Activated T-cell treated with anti-CD3 and anti-CD28 coated beads, Interleukin-2, amount 50 U/mL, for 72 hours (primary cell): Measurements from ENCODE around the gene CKB. TPM values are rescaled to one million over a fixed set of nuclear protein-coding genes. Genes with fewer than 3 reads are reported as not detected.

Experiments
- ATAC-seq, 2 donors: fragments of 150-1000 bp; cut with Tn5 transposase; replicated peaks in 1 of 2; 2 replicates each; pipeline ENCODE4 v1.10.0; 2021; ENCODE audit warnings: moderate library complexity in 2 of 2, mild to moderate bottlenecking in 1 of 2
- DNase-seq, 2 donors: peaks; one replicate each; pipeline ENCODE4 v3.0.0; 2021 to 2022; ENCODE audit warnings: mixed read lengths in 1 of 2
- H3K27ac Mint-ChIP-seq: one replicate; pipeline ENCODE4 v1.8.0; 2022; ENCODE audit warnings: mild to moderate bottlenecking, moderate library complexity, mixed read lengths
- H3K27me3 Mint-ChIP-seq: one replicate; pipeline ENCODE4 v1.8.0; 2022; ENCODE audit warnings: low read depth, mixed read lengths
- H3K36me3 Mint-ChIP-seq, 2 donors: one replicate each; pipeline ENCODE4 v1.8.0; 2022; ENCODE audit warnings: mixed read lengths in 2 of 2, mild to moderate bottlenecking in 1 of 2; ENCODE audit not compliant: insufficient read depth in 2 of 2
- H3K4me1 Mint-ChIP-seq: one replicate; pipeline ENCODE4 v1.8.0; 2022; ENCODE audit warnings: low read depth, mixed read lengths
- H3K4me3 Mint-ChIP-seq, 2 donors: one replicate each; pipeline ENCODE4 v1.8.0; 2022; ENCODE audit warnings: mild to moderate bottlenecking in 2 of 2, mixed read lengths in 2 of 2, moderate library complexity in 2 of 2
- H3K9me3 Mint-ChIP-seq, 2 donors: one replicate each; pipeline ENCODE4 v1.8.0; 2022; ENCODE audit warnings: mixed read lengths in 2 of 2
- total RNA-seq, 2 donors: library from RNA; stranded (reverse); gene quantifications; one replicate each; pipeline ENCODE4 v1.2.3, GENCODE V29; 2022

The CKB gene
- 1 to 10 TPM; 7.0 to 9.5 TPM for total RNA-seq

DNA sequence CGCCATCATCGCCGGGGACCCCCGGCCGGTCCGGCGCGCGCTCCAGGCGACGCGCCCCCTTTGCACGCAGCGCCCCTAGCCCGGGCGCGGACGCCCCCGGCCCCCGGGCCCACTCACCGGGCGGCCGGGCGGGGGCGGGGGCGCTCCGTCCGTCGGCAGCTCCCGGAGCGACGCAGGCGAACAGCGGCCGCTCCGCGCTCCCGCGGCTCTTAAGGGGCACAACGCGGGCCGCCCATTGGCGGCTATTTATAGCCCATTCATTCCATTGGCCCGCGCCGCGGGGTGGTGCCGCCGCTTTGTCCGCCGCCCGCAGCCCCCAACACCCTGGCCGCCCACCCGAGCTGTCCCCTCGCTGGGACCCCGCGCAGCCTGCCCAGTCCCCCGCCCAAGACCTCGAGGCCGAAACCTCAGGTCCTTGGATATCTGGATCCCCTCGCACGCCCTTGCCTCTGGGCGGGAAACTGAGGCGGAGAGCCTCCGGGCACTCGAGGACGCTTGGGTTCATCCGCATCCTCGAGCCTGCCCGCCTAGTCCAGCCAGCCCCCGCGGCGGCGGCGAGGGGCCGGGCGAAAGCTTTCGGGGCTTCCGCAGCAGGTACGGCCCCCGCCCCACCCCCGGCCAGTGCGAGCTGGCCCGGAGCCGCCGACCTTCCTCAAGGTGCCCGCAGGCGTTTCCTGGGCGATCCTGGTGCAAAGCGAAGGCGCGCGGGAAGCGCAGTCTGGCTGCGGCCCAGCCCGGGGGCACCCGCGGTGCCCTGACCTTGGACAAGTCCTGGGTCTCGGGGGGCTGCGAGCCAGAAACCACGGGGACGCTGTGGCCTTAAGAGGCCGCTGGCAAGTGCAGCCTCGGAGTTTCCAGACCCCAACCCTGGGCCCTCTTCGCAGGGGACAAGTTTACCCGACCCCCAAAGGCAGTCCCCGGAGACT lies at the start of gene CKB:
CKB (minus strand) TSS at position 182 of the 926 bp plus-strand sequence. CDS start 337 bp downstream, outside the sequence.
- peak; percentile 38 to 41 for DNase-seq

DNA sequence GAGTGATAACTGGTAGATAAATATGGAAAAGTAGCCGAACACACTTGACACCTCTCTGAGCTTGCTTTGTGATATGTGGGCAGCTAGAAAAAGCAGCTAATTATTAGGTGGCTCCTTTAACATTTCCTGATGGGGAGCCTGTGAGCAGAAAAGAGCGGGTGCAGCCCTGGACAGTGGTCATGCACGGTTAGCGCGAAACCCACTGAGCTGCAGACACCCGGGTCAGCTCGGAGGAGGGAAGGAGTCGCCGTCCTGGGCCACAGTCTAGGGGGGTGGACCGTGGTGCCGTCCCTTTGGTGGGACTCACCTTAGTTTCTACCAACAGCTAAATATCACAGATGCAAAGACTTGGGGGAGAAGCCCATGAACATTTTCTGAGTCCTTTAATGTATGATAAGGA lies 46.8 kb upstream of the CKB start:
- H3K36me3 Mint-ChIP-seq: peaks cover under 1 to 5% of the 10 kb centered on the region in 2 donors
- no peak overlapping the region for H3K27ac Mint-ChIP-seq
- peaks cover 22% of the 10 kb centered on the region for H3K4me1 Mint-ChIP-seq
- no peak for DNase-seq
- ATAC-seq: no peak
- H3K9me3 Mint-ChIP-seq: no peaks in the 10 kb centered on the region
- H3K4me3 Mint-ChIP-seq: no peak overlapping the region
- H3K27me3 Mint-ChIP-seq: no peaks in the 10 kb centered on the region

More for the DNA sequence above, at the start of gene CKB:
- peak; percentile 16 to 21 for ATAC-seq
- Mint-ChIP-seq H3K27me3 (no peaks in the 10 kb centered on the region), H3K36me3 (peaks cover 0 to 1% of the 10 kb centered on the region in 2 donors), H3K9me3 (no peaks in the 10 kb centered on the region), H3K4me3 (peak within 1 kb of the TSS; percentile 43 to 50), H3K4me1 (peaks cover 26% of the 10 kb centered on the region), H3K27ac (no peak within 1 kb of the TSS)

DNA sequence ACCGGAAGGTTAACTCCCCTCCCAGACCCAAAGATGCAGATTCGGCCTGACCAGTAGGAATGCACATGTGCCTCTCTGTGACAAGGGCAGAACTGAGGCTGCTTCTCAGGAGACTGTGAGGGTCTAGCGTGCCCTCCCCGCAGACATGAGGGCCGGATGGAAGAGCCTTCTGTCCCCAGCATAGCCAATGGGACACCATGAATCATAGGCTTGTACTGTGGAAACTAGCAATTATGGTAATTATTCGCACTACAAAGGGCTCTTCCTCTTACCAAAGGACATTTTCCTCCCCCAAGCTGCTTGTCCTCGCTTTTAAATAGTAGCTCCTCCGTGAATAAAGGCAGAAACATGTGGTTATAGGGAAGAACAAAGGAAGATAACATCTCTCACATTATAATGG lies 46.3 kb upstream of the CKB start:
- Mint-ChIP-seq H3K4me1 (peaks cover 25% of the 10 kb centered on the region), H3K9me3 (no peaks in the 10 kb centered on the region), H3K27me3 (no peaks in the 10 kb centered on the region), H3K4me3 (no peak overlapping the region), H3K36me3 (peaks cover 0 to 3% of the 10 kb centered on the region in 2 donors), H3K27ac (no peak overlapping the region)
- ATAC-seq (no peak), DNase-seq (no peak)

DNA sequence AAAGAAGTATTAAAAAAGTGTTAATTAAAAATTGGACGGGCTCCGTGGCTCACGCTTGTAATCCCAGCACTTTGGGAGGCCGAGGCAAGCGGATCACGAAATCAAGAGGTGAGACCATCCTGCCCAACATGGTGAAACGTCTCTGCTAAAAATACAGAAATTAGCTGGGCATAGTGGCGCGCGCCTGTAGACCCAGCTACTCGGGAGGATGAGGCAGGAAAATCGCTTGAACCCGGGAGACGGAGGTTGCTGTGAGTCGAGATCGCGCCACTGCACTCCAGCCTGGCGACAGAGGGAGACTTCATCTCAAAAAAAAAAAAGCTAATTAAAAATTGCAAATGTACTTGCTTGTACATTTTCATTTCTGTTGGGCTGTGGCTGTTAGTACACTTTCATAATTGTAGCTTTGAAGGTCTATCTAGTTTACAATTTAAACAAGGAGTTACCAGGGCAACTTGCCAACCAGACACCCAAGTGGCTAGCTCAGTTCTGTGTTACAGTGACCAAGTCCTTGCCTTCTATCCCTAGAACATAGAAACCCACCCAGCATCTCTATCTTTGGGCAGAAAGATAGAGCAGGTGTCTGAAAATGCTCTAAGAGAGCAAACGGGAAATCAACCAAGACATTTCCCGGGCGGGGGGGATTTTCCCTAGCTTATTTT lies 41.3 kb upstream of the CKB start:
- Mint-ChIP-seq H3K4me3 (peak overlapping the region; percentile 88 to 98), H3K36me3 (peaks cover 10 to 13% of the 10 kb centered on the region in 2 donors), H3K27ac (peak overlapping the region; percentile 93), H3K9me3 (no peaks in the 10 kb centered on the region), H3K4me1 (peaks cover 61% of the 10 kb centered on the region), H3K27me3 (no peaks in the 10 kb centered on the region)
- DNase-seq: no peak
- no peak for ATAC-seq

DNA sequence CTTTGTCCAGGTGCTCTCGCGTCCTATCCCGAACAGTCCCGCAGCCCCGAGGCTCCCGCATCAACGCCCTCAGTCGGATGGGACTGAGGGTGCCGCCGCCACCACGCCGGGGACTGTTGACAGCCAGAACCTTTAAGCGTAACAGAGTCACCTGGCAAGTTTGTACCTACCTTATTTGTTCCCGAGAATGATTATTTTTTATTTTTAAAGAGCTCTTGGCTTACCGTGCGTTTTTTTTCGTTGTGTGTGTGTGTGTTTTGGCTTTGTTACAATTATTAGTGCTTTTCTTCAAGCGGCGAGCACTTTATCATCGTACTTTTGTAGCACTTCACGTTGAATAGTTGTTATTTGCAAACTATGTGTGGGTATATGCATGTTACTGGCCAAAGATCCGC lies 40.6 kb upstream of the CKB start:
- DNase-seq (no peak), ATAC-seq (no peak)
- Mint-ChIP-seq H3K4me1 (peaks cover 69% of the 10 kb centered on the region), H3K27ac (peak overlapping the region; percentile 93), H3K36me3 (peaks cover 10 to 13% of the 10 kb centered on the region in 2 donors), H3K4me3 (peak overlapping the region; percentile 88 to 98), H3K9me3 (no peaks in the 10 kb centered on the region), H3K27me3 (no peaks in the 10 kb centered on the region)

DNA sequence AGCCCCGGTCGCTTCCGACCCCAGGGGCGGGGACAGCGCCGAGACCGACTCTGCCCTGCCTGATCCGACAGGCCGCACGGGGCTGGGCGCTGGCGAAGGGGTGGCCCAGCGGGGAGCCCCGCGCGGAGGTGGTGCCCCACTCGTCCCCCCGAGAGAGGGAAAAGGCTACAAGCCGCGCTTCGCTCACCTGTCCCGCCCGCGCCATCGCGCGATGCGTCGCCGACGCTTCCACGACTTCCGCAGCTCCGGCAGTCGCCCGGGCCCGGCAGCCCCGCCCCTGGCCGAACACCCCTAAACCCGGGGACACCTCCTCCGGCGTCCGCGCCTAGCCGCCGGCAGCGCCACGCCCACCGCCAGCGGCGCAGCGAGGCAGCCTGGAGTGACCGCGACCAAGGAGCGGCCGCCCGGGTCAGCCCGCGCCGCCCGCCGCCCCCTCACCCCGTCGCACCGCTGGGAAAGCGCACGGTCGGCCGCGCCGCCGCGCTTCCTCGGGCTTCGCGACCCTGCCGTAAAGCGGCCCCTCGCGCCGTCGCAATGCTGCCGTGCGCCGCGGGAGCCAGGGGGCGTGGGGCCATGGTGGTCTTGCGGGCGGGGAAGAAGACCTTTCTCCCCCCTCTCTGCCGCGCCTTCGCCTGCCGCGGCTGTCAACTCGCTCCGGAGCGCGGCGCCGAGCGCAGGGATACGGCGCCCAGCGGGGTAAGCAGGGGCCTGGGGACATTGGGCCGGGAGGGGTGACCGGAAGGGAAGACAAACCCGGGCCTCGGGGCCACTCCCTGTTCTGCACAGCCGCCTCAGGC lies 40.0 kb upstream of the CKB start, which contains the start of the genes BAG5 and COA8:
BAG5 (minus strand) TSS at position 229 of the 797 bp plus-strand sequence. CDS start 1,493 bp downstream, outside the sequence.
COA8 (plus strand) TSS at position 532 of the 797 bp plus-strand sequence; CDS start at position 574, 42 bp downstream.
- Mint-ChIP-seq H3K4me3 (peak within 1 kb of the TSS; percentile 98), H3K27me3 (no peaks in the 10 kb centered on the region), H3K36me3 (peaks cover 10% of the 10 kb centered on the region in 2 donors), H3K27ac (peak within 1 kb of the TSS; percentile 93), H3K9me3 (no peaks in the 10 kb centered on the region), H3K4me1 (peaks cover 69% of the 10 kb centered on the region)
- peak; percentile 91 to 93 for DNase-seq
- peak; percentile 85 to 86 for ATAC-seq

DNA sequence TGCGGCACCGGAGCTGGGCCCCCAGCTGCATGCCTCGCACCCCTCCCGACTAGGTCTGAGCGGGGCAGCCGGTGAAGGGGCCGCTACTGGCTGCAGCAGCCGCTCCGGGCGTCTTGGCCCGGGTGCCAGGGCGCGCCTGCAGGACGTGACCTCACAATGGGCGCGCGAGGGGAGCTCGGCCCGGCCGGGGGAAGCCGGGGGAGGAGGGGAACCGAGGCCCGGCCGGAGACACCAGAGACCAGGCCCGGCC lies 39.5 kb upstream of the CKB start:
- peak; percentile 66 to 68 for ATAC-seq
- H3K36me3 Mint-ChIP-seq: peaks cover 10% of the 10 kb centered on the region in 2 donors
- peaks cover 68% of the 10 kb centered on the region for H3K4me1 Mint-ChIP-seq
- H3K9me3 Mint-ChIP-seq: no peaks in the 10 kb centered on the region
- H3K27ac Mint-ChIP-seq: peak overlapping the region; percentile 89
- H3K27me3 Mint-ChIP-seq: no peaks in the 10 kb centered on the region
- peak overlapping the region; percentile 94 to 98 for H3K4me3 Mint-ChIP-seq
- DNase-seq: no peak

DNA sequence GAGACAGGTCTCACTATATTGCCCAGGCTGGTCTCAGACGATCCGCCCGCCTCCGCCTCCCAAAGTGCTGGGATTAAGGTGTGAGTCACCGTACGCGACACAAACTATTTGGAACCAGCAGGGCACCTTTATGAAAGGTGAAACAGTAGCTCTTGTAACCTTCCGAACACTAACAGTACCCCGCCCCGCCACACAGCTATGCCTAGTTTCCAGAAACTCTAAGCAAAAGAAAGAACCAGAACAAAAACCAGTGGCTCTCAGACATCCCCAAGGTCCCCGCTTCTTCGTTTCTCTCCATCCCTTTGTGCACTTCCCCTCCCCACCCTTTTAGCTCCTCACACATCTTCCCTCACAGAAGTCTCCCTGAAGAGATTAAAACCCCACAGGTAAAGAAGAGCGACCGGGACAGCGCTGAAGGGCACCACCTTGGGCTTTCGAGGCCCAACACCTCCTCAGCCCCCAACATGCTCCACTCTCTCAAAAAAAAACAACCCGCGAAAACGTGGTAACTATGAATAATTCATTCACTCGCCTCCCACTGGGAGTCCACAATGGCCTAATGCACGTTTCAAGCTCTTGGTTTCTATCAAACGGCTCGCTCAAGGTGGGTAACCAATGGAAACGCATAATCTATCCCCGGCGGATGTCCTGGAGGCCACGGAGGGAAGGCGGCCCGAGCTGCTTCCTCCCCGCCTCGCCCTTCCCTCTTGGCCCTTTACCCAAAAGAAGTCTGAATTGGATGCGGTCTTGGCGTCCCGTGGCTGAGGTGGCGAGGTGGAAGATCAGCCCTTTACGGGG lies 39.0 kb upstream of the CKB start:
- DNase-seq: peak; percentile 55 to 60
- no peaks in the 10 kb centered on the region for H3K9me3 Mint-ChIP-seq
- ATAC-seq: peak; percentile 53 to 59
- no peaks in the 10 kb centered on the region for H3K27me3 Mint-ChIP-seq
- H3K27ac Mint-ChIP-seq: peak overlapping the region; percentile 89
- peak overlapping the region; percentile 94 to 98 for H3K4me3 Mint-ChIP-seq
- peaks cover 68% of the 10 kb centered on the region for H3K4me1 Mint-ChIP-seq
- H3K36me3 Mint-ChIP-seq: peaks cover 10% of the 10 kb centered on the region in 2 donors

DNA sequence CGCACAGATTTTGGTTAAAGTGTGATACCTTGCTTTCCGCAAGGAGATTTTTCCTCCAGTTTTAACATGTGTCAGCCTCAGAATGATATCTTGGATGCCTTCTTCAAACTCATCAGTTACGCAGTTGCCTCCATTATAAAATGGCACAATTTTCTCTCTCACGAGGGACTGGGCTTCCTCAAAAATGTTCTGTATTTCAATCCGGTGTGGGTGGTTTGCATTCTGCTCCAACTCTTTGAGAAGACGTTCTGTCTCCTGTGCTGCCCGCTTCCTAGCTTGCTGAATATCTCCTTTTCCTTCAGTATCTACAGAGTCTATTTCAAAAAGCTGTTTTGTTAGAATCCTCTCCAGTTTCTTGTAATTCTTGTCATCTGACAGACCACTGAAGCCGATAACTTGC lies 38.1 kb upstream of the CKB start:
- peak overlapping the region; percentile 94 to 98 for H3K4me3 Mint-ChIP-seq
- DNase-seq (no peak), ATAC-seq (no peak)
- H3K9me3 Mint-ChIP-seq: no peaks in the 10 kb centered on the region
- H3K36me3 Mint-ChIP-seq: peaks cover 10% of the 10 kb centered on the region in 2 donors
- H3K4me1 Mint-ChIP-seq: peaks cover 63% of the 10 kb centered on the region
- H3K27ac Mint-ChIP-seq: peak overlapping the region; percentile 89
- no peaks in the 10 kb centered on the region for H3K27me3 Mint-ChIP-seq

DNA sequence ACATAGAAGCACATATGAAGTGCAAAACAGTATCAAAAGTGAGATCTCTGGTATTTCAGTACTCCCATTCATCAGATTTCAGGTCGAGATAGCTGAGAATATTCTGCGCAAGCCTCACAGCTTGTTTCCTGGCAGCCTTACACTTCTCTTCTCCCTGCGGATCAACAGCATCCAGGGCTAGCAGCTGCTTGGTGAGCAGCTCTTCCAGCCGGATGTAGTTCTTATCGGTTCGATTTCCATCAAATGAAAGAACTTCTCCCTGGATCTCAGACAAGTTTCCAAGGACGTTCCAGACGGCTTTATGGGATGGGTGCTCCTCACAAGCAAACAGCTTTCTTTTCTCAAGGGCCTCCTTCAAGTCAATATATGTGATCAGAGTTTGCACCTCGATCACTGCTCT lies 37.1 kb upstream of the CKB start:
- Mint-ChIP-seq H3K27ac (peak overlapping the region; percentile 89), H3K27me3 (no peaks in the 10 kb centered on the region), H3K4me3 (peak overlapping the region in 1 of 2 donors; percentile 59), H3K36me3 (peaks cover 10% of the 10 kb centered on the region in 2 donors), H3K9me3 (no peaks in the 10 kb centered on the region), H3K4me1 (peaks cover 56% of the 10 kb centered on the region)
- DNase-seq (no peak), ATAC-seq (no peak)

DNA sequence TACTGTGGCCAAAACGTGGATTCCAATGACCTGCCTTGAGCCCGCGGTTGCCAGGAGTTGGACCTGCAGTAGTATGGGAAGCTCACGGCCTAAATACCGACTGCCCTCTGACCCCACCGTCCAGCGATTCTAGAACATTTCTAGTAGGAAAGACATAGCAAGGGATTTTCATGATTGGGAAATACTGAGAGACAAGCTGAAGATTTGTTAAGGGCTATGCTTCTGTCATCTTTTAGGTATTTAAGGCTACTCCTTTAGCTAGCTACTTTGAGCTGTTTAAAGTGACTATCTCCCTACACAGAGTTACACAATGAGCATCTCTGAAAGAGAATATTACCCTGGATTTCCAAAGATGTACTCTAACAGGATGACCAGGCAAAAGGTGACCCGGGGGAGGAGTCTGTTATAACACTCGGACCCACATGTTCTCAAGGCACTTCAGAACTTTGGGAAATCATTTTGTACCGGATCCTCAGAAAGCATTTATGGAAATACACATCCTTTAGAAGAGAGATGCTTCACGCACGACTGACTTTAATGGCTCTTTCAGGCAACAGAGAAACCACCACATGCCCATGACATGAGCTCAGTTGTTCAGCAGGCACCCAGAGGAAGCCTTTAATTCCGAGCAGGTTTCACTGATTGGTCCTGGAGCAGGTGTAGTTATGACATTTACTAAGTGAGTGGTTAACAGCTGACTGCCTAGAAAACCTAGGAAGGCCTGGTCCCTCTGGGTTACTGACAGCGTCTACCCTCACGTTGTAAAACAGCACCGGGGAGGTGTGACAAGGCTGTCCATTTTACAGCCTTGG lies 35.6 kb upstream of the CKB start:
- no peak for DNase-seq
- Mint-ChIP-seq H3K27me3 (no peaks in the 10 kb centered on the region), H3K4me3 (peak overlapping the region in 1 of 2 donors; percentile 31), H3K36me3 (peaks cover 9 to 10% of the 10 kb centered on the region in 2 donors), H3K27ac (peak overlapping the region; percentile 51), H3K4me1 (peaks cover 43% of the 10 kb centered on the region), H3K9me3 (no peaks in the 10 kb centered on the region)
- no peak for ATAC-seq
